ENCODE results near the gene SH3D19.
"Not testable (repeated sequence)": the region's sequence is repeated elsewhere in the genome, so short reads cannot be mapped to it uniquely, and the experiment has no call there.

The SH3D19 gene

DNA sequence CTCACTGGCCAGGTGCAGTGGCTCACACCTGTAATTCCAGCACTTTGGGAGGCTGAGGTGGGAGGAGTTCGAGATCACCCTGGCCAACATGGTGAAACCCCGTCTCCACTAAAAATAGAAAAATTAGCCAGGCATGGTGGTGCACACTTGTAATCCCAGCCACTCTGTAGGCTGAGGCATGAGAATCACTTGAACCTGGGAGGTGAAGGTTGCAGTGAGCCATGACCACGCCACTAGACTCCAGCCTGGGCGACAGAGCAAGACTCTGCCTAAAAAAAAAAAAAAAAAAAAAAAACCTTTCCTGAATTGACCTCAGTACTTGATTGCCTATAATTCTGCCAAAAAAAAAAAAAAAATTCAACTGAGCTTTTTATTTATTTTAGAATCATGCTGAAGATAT, 3.2 kb downstream of the SH3D19 start:
- not testable (repeated sequence) for DNase-seq

DNA sequence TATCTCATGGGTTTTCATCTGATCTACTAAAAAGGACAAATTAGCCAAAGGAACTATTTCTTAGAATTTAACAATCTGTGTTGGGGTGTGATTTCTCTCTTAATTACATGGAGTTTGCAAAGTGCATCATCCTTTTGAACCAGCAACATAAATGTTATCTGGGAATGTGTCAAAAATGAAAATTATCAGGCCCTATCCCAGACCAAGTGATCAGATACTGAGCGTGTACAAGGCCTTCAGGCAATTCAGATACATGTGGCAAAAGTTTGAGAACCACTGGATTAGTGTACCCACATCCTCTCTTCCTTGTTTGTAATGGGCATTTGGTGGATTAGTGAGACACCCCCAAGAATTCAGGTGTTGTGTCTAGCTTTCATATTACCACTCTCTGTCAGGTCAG, 3.8 kb downstream of the SH3D19 start:
- no peak for DNase-seq

DNA sequence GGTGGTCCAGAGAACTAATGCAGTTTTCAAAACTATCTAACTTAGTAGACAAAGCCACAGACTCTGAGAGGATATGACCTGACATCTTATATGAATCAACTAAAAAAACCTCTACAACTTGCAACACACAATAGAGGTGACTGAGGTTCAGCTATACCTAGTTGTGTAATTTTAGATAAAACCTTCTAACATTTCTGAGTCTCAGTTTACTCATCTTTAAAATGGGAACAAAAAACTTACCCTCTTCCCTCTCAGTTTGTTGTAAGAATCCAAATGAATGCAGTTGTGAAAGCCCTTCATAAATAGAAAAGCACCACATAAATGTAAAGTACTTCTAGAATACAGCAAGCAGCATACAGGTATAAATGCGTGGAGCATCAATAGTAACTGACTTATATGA, 5.9 kb downstream of the SH3D19 start:
- DNase-seq = no peak

DNA sequence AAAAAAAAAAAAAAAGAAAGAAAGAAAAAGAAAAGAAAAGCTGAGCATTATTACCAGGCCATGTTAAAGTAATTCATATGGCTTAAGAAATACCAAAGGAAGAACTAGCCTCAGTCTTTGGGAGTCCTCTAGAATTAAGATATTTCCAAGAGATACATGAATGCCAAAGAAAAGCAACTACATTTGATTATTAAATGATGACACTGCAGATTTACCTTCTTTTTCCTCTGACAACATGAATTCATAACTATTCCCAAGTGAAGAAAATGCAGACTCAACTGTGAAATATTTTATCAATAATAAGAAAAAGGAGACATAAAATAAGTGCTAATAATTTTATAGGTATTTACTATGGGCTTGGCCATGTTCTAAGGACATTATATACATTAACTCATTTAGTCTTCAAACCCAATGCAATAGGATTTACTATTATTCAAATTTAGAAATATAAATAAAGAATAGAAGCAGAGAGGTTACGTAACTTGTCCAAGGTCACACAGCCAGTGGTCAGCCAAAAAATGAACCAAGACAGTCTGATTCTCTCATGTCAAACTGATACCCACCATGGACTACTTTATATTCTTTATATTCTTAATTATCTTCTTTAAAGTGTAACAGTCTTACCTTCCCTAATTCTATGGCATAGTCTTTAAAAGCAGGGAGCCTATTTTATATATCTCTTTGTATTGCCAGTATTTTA, 6.9 kb downstream of the SH3D19 start:
- no peak for DNase-seq

DNA sequence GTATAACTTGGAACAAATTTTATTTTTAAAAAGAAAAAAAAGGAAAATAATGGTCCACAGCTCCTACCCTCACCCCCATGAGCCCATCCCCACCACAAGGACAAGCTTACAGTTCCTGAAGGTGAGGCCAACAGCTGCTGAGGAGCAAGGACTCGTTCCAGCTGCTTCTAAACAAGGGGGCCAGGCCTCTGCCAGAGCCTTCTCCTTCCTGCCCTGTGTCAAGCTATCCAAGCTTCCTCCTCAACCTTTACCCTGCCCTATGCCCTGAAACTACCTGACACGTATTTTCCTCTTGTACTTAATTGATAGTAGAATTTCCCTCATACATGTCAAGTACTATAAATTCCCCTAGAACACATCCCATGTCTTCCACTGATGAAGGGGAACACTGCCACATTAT, 8.8 kb downstream of the SH3D19 start:
- DNase-seq = no peak

DNA sequence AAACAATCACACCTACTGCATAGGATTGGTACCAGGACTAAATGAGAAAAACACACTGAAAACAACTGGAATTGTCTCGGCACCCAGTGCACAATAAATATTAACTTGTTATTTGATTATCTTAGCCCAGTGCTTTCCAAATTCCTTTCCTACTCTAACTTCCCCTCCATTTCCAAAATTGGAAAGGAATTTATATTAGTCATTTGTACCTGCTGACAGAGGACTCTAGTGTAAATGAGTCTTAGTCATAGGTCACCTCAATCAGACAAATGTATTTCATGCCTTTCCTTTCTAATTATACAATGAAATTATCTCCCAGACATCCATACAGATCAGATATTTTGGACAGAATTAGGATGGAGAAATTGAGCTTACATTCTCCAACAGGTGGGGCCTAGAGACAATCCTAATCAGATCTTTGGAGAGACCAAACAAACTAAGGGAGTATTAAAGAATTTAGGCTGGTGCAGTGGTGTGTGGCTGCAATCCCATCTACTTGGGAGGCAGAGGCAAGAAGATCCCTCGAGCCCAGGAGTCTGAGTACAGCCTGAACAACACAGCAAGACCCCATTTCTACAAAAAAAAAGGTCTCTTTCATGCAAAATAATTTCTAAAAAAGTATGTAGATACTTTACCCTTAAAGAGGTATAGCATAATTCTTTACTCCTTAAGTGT, 10.1 kb downstream of the SH3D19 start:
- DNase-seq = no peak

DNA sequence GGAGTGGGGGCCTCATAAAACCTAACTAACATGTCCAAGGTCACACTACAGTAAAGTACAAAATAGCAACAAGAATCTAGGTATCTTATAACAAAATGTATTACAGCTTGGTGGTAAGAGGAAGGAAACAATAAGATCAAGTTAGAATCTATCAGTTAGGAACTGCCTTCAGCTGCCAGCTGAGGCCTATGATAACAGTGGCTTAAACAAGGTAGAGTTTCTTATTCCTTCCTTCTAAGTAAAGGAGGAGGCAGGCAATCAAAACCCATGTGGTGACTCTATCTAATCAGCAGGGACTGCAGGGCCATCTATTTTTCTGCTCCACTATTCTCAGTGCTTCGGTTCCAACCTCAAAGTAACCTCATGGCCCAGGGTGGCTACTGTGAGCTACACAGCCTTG, 10.9 kb downstream of the SH3D19 start:
- no peak for DNase-seq

DNA sequence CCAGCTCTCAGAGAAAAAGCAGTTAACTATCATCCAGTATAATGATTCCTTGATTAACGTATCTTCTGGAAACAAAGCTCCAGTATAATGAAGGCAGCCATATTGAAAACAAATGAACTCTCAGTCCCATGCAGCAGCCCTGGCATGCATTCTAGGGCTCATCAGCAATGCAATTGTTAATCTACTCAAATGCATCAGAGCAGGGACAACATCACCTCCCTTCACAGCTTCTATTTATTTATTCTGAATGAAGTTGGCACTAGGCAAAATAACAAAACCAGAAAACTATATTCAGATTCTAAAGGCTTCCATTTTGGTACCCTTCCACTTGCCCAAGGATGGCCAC, 11.4 kb downstream of the SH3D19 start:
- no peak for DNase-seq

DNA sequence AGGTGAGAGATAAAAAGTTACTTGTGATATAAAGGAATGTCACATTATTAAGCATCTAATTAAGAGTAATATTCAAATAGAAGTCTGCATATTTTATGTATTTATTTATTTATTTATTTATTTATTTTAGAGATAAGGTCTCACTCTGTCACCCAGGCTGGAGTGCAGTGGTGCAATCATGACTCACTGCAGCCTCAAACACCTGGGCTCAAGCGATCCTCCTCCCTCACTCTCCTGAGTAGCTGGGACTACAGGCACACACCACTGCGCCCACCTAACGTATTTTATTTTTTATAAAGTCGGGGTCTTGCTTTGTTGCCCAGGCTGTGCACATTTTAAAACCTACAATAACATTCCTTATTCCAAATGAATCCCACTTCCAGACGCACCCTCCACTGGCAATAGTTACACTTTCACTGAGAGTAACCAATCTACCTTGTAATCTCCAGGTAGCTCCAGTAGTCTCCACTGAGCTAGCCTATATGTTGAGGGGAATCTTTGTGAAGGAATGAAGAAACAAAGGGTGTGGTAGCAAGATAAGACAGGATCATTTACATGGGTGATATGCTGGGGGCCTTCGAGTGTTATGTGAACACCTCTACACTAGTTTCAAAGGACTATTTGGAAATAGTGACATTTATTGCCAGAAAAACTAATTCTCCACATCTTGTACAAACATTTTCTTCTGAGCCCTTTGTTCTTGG, 11.9 kb downstream of the SH3D19 start:
- DNase-seq = no peak

DNA sequence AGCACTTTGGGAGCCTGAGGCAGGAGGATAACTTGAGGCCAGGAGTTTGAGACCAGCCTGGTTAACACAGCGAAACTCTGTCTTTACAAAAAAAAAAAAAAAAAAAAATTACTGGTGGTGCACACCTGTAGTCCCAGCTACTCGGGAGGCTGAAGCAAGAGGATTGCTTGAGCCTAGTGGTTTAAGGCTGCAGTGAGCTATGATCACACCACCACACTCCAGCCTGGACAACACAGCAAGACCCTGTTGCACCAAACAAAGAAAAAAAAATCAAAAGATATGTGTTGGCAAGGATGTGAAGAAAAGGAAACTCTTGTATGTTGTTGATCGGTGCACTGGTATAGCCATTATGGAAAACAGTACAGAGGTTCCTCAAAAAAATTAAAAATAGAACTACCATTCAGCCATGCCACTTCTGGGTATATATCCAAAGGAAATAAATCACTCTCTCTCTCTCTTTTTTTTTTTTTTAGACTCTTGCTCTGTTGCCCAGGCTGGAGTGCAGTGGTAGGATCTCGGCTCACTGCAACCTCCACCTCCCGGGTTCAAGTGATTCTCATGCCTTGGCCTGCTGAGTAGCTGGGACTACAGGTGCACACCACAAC, 15.2 kb downstream of the SH3D19 start:
- DNase-seq = no peak

DNA sequence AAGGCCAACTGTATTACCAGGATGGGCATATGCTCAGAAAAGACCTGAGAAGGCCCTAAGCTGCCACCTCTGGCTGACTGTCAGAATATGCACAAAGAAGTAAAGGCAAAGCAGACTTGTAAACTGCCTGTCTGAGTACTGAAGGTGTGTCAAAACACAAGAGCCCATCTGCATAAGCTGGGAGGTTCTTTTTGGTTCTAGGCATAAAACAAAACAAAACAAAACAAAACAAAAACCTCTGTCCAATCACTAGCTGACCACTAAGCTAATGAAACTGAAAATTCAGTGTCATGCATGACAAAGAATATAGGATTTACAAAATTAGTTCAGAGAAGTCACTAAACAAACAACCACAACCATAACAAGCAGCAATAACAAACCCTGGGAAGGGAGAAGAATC, 20.6 kb downstream of the SH3D19 start:
- no peak for DNase-seq

DNA sequence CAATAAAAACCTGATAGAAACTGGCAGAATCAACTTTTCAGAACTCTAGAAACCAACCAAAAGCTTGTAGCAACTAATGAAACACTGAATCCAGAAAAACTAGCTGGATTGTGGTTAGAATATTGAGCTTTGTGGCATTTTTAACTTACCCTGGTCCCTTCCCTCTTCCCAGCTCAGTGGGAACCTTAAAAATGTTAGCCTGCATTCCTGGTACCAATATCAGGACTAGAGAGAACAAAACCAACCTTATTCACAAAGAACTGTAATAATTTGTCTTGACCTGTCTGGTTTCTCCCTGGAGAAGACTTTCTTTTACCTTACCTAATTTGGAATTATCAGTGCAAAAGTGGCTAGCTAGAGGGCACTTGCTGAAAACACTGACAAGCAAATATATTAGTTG, 21.2 kb downstream of the SH3D19 start:
- no peak for DNase-seq

DNA sequence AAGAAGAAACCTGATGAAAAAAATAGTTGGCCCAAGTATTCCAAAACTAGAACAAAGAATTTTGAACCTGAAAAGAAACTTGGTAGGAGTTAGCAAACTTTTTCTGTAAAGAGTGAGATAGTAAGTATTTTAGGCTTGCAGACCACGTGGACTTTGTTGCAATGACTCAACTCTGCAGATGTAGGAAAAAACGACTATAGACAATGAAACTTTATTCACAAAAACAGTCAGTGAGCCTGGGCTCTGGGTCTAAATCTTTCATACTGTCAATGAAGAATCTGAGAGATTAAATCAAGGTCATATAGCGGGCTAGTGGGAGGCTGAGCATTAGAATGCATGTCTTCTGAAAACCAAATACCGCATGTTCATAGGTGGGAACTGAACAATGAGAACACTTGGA, 23.0 kb downstream of the SH3D19 start:
- DNase-seq = no peak

DNA sequence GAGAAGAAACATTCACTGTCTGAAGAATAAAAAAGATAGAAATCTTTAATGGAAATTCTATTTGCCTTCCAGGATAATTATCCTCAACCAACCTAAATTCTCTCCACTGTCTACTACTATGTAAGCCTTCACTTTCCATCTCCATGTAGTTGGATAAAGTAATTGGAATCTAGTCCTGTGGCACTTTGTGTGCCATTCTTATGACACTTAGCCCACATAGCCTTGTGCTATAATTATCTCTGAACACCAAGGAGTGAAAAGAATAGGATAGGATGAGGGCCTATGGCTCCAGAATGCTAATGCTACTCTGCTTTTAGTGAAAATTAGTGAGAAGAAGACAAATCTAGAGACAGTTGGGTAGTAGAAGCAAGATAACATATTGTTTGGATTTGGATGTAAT, 28.2 kb downstream of the SH3D19 start:
- no peak for DNase-seq

DNA sequence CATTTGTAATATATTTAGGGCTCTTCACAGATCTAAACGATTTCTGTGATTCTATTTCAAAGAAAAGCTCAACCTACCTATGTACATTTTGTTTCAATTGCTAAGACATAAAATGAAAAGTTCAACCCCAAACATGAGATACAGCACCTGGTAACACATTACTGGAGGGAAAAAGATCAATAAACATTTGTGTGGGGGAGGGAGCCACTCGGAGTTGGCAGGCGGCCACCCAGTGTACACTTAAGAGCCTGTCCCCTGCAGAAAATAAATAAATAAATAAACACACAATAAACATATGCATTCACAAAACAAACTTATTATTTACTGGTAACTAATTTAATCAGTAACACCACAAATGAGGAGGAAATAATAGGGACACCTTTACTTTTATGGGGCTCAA, 29.2 kb downstream of the SH3D19 start:
- DNase-seq = no peak

DNA sequence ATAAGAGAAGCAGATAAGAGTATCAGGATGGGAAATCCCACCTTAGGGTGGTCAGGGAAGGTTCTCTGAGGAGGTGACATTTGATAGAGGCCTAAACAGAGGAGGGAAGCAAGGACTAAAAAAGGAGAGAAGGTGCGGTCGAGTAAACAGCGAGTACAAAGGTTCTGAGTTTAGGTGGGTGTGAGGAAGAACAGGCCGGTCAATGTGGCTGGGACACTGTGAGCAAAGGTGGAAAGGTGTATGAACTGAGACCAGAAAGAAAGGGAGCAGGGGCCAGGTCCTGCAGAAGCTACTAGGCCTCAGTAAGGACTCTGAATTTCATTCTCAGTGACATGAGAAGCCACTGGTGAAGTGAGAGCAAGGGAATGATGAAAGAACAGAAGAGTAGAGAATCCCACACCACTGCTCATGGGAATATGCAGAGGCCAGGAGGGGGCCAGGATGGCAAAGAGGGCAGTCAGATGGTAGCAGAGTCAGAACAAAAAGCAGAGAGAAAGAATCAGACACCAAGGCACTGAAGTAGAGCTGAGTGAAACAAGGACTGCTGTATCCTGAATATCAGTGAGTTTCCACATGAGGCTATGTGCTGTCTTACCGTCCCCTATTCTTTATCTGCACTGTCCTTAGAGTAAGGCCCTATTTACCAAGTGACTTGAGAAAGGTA, 30.4 kb downstream of the SH3D19 start:
- no peak for DNase-seq

DNA sequence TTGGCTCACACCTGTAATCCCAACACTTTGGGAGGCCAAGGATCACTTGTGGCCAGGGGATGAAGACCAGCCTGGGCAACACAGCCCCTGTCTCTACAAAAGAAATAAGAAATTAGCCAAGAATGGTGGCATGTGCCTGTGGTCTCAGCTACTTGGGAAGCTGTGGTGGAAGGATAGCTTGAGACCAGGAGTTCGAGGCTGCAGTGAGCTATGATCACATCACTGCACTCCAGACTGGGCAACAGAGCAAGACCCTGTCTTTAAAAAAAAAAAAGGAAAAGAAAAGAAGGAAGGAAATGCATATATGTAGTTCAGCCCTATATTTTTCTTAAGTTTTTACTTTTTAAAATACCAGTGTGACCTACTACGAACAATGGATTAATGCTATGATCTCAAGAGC, 33.4 kb downstream of the SH3D19 start:
- no peak for DNase-seq

DNA sequence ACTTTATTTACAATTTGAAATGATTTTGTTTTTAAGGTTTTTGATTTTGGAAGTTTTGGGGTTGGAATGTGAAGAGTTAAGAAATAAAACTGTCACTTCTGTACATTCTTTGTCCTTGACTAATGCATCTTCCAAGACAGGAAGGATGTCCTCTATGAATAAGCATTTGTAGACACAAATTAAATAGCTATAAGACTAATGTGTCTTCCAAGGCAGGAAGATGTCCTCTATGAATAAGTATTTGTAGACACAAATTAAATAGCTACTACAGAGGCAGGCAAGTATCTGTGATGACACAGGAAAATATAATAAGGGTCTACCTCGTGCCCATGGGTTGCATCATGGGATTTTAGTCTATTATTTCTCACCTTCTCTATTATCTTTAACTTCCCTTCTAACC, 33.9 kb downstream of the SH3D19 start:
- DNase-seq = no peak

DNA sequence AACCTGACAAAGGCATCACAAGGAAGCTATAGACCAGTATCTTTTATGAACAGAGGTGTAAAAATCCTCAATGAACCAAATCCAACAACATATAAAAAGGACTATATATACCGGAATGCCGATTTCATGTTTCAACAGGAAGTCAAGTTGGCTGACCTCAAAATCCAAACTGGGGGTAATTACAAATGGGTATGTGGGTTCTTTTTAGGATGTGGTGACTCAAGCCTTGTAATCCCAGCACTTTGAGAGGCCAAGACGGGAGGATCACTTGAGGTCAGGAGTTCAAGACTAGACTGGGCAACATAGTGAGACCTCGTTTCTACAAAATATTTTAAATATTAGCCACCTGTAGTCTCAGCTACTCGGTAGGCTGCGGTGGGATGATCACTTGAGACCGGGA, 38.0 kb downstream of the SH3D19 start:
- DNase-seq = no peak

DNA sequence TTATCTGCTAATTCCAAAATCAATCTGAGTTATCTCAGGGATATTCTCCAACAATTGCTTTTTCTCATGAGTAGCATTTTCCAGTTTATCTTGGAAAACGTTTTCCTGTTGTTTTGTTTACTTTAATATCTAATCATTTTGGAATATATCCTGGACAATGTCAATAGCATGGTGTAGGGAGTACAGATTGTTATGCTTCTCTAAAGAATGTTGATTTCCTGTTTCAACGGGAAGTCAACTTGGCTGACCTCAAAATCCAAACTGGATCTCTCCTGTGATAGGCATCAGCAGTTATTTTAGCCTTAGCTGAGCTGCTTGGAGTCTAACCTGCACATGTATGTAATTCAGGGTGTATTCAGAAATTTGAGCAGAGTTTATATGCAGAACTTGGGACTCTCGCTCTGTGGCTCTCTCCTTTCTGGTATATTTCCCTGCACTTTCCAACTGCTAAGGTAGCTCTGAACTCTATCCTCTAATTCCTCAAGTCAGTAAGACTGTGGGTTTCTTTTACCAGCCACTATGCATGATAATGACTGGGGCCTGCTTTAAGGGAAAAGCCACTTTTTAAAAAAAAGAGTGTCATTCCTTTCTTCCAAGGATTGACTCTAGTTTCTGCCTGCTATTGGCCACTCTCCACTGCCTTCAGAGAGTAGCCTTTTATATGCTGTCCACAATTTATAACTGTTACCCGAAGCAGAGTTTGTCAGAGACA, 40.7 kb downstream of the SH3D19 start:
- no peak for DNase-seq

DNA sequence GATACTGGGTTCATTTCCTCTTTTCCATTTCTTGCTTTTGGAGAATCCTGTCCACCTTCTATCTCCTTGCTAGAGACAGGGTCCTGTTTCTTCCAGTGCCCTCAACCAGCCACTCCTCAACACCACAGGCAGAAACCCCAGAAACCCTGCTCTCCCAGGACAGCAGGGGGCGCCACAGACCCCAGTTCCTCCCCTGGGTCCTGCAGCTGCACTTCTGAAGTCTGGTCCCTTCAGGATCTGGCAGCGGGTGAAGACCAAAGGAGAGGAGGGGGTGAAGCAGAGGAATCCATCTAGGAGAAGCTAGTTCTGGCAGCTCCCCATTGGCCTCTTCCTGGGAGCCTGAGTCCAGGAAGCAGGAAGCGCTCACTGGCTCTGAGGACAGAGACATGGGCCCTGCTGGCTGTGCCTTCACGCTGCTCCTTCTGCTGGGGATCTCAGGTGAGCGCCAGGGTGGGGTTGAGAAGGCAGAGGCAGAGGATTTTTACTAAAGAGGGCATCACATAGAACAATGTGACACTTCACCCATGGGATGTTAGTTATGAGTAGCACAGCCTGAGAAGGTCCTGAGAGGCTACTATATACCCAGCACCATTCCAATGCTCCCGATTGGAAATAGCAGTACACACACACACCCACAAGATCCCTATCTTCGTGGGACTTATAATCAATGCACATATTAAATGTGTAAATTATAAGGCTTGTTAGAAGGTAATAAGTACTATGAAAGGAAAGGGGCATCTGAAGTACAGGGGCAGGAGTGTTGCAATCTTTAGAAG, 48.4 kb downstream of the SH3D19 start, which contains the start of gene PRSS48:
PRSS48 (plus strand) TSS at position 375 of the 776 bp plus-strand sequence; CDS start at position 387, 12 bp downstream.
- no peak for DNase-seq

DNA sequence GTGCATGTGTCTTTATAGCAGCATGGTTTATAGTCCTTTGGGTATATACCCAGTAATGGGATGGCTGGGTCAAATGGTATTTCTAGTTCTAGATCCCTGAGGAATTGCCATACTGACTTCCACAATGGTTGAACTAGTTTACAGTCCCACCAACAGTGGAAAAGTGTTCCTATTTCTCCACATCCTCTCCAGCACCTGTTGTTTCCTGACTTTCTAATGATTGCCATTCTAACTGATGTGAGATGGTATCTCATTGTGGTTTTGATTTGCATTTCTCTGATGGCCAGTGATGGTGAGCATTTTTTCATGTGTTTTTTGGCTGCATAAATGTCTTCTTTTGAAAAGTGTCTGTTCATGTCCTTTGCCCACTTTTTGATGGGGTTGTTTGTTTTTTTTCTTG, 56.5 kb downstream of the SH3D19 start:
- DNase-seq = not testable (repeated sequence)

Data from DMS79 (cell line).